GM18868 (cell line): ENCODE measurements around the gene IGSF8.

Experiments
- ATAC-seq: cut with Tn5 transposase; IDR thresholded peaks from one replicate; pipeline ENCODE4 v1.9.1; 2021; ENCODE audit warnings: mild to moderate bottlenecking, moderate library complexity; ENCODE audit not compliant: unreplicated experiment

Gene IGSF8

DNA sequence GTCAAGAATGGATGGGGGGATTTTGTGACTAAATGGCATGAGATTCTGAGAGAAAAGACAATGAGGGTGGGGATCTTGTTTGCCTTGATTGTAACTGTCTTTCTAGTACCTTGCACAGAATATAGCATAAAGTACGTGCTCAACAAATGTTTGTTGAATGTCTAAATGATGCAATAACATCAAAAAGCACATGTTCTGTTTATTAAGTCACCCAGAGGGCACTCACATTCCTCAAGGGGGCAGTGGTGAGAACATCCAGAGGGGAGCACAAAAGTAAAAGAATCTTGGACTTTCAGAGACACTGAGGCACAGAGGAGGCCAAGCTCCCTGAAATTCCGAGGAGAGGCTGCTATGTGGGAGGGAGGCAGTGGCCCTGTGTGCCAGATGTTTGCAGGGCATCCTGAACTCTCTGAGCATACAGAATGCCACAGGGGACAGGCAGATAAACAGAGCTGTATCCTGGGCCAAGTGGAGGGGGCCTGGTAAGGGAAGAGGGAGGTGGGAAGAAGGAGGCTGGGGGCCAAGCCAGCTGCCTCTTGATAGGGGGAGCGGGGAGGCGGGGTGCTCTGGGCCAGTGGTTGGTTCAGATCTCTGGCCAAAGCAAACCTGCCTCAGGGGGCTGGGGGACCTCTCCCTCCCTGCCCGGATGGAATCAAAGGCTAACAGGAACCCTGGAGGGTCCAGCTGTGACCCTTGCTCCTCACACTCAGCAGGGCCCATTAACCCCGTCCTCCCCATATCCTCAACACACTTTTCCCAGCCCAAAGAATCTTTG, 10.7 kb upstream of the IGSF8 start:
- ATAC-seq: no peak

GRCh38 chr1:160107512-160107911, 9.1 kb upstream of the IGSF8 start:
- no peak for ATAC-seq

GRCh38 chr1:160105155-160105554, 6.7 kb upstream of the IGSF8 start:
- ATAC-seq: no peak

DNA sequence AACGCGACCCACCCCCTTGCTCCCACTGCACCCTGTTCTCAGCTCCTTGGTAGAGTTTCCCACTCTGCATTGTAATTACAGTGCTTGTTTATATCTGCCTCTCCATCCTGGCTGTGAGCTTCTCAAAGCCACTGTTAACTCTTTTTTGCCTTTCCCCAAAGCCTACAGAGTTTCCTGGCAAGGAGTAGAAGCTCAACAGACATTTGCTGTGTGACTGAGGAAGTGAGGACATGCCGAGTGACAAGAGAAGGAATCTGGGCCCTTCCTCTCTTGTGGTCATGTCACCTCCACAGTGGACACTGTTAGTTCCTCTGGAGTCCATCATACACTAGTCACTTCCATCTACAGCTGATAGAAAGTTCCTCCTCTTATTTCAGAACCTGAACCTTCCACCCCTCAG, 6.1 kb upstream of the IGSF8 start:
- no peak for ATAC-seq

DNA sequence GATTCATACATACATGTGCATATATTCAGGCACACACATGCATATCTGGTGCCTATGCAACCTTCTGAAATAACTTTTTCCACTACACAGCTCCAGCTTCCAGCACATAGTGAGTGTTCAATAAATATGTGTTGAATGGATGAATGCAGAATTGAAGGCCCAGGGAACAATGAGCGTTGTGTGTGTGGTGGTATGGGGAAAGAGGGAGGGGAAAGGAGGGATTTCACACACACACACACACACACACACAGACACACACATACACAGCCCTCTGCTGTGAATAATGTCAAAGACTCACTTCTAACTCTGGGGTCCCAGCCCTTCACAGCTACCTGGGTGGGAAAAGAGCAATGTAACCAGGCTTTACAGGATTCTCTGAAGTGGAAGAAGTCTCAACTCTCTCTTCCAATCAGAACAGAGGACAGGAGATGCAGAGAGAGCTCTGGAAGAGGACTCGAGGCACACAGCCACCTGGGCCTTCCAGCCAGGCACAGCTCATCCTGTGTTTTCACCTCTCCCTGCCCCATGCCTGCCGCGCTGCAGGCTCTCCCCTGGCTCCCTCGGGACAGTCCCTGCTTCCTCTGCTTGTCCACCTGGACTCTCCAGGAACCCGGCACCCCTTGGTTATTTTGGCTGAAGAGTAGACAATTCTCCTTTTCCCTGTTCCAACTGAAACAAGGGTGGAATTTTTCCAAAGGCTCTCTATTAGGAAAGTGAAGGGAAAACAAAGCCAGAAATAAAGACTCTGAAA, 5.4 kb upstream of the IGSF8 start:
- no peak for ATAC-seq

- ATAC-seq: no peak
Measured at GRCh38 chr1:160101717-160102522, 3.5 kb upstream of the IGSF8 start.

DNA sequence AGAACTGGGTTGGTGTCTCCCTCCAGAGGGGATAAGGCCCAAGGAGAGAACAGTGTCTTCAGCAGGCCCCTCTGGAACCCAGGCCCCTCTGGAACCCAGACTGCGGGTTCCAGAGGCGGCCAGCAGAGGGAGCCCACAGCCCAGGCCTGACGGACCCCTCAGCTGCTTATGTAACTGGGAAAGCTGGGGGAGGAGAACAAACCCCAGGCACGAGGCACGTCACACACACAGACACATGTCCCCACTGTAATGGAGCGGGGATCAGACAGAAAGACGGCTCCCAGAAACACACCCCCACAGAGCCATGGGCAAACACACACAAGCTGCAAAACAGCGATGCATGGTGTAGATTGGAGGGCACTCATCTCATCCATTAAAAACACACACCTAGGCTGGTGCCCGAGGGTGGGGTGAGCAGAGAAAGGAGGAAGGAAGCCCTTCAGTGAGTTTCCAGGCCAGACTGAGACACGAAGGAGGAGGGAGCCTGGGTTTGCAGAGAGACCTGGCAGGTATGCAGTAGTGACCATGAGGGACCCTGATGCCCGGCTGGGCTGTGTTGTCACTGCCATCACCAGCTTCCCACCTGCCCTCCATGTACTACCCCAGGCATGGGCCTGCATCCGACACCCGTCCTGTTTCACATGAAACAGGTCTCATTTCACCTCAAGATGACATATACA, 2.8 kb upstream of the IGSF8 start:
- peak; percentile 37 for ATAC-seq

DNA sequence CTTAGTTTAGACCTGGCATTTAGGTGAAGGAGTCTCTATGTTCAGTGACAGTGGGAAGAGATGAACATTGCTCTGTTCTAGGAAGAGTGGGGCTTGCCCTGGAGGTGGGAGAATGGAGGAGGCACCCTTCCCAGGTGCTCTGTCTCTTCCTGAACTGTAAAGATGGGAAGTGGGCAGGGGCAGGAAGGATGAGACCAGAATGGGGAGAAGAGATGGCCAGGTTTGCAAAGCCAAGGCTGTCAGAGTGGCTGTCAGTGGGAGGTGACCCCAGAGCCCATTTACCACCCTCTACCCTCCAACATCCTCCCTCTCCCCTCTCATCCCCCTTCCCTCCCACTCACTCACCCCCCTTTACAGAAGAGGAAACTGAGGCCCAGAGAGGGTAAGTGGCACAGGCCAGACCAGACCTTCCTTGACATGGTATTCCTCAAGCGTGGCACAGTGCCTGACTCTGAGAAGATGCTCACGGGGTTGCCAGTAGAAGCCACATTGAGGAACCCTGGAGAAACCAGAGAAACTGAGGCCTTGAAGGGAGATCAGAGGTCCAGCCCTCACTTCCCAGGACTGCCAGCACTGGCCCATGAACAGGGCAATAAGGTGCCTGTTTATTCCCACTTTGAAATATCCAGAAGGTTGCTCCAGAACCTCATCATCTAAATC, 1.4 kb upstream of the IGSF8 start:
- ATAC-seq: no peak

DNA sequence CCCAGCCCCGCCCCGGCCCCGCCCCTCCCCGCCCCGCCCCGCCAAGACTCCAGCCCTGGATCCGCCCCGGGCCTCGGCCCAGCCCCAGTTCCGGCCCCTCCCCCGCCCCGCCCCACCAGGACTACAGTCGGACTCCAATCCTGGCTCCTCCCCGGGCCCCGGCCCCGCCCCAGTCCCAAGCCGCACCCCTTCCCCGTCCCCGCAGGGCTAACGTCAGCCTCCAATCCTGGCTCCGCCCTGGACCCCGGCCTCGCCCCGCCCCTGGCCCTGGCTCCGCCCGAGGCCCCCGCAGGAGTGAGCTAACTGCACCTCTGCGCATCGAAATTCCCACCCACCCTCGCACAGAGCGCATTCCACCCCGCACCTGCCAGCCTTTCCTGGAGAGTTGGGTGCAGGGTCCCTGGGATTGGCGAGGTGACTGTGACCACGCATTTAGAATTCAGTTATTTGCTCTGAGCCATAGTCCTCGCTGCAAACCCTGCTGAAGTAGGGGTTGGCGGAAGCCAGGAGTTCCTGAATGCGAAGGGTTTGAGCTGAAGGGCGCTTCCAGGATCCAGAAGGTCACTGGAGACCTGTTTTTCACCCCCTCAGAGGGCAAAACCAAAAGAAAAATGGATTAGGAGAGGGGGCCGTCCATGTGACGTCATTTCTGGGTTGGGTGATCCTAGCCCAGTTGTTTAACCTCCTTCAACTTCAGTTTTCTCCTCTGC, 588 bp upstream of the IGSF8 start:
- peak; percentile 85 for ATAC-seq

- no peak for ATAC-seq
Measured at GRCh38 chr1:160097151-160097910, 1.1 kb downstream of the IGSF8 start.

- ATAC-seq: no peak
Measured at GRCh38 chr1:160096274-160097116, 1.9 kb downstream of the IGSF8 start.

DNA sequence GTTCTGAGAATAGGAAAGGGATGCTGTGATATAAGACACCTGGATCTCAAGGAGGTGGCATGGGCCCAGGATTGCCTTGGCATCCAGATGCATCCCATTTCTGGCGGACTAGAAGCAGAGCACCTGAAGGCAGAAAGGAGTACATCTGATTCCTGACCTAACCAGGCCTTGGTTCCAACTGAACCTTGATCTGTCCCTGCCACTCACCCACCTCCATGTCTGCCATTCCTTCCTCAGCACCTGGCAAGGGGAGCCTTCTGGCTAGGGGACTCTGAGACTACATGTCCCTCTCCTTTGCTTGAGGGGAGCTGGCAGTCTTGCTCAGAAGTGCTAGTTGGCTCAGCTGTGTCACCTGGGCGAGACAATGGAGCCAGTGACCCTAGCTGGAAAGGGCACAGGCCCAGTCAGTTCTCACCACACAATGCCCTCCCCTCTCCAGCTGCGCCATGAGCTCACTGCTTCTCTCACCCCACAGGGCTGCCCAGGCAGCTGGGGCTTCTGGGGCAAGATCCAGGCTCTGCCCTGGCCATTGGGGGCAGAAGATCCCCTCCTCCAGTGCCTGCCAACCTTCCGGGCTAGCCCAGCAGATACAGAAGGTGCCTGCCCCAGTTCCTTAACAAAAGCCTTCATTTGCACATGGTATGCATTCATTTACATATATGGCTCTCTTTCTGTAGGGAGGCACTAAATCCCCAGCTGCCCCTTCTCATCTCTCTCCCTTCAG, 2.9 kb downstream of the IGSF8 start:
- ATAC-seq: no peak

- ATAC-seq: no peak
Measured at GRCh38 chr1:160094806-160095205, 3.6 kb downstream of the IGSF8 start.

- ATAC-seq: no peak
Measured at GRCh38 chr1:160094291-160094625, 4.2 kb downstream of the IGSF8 start.

- ATAC-seq: no peak
Measured at GRCh38 chr1:160093624-160094290, 4.7 kb downstream of the IGSF8 start.

GRCh38 chr1:160093069-160093395, 5.4 kb downstream of the IGSF8 start:
- no peak for ATAC-seq

GRCh38 chr1:160092366-160093068, 5.9 kb downstream of the IGSF8 start:
- no peak for ATAC-seq
